ENCODE results near the gene KIZ. TPM values are rescaled to one million over a fixed set of nuclear protein-coding genes. Genes with fewer than 3 reads are reported as not detected.

The KIZ gene
- total and polyA plus RNA-seq, 2 experiments from 2014 or later: 58.3 to 63.6 TPM

DNA sequence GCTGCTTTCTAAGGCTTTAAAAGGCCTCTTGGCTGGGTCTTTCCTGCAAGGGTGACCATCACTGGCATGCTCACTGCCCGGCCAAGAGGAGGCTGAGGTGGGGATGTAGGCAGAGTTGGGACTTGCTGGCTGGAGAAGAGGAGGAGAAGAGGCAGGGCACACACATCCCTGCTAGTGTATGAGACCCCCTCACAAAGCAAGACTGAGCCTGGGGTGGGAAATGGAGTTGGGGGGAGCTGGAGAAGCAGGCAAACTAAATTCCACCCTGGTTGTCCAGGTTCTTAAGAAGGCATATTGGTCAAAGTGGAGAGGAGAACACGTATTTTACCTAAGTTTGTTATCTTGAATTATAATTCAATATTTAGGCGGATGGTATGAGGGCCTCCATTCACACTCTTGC is 1.7 kb upstream of the KIZ start:
- Histone ChIP-seq H3K27me3 (ENCODE audit: insufficient read depth) (no peaks in the 10 kb centered on the region), H3F3A (replicated peaks; ENCODE audit: low read depth) (peaks cover 6% of the 10 kb centered on the region; the same call in 1 of the 2 replicates), H4K20me1 (replicated peaks; ENCODE audit: insufficient read depth) (no peaks in the 10 kb centered on the region), H3K4me1 (ENCODE audit: insufficient read depth) (peaks cover 36% of the 10 kb centered on the region), H3K9me2 (ENCODE audit: insufficient read depth) (no peaks in the 10 kb centered on the region), H3K4me3 (no peak overlapping the region), H3K27ac (ENCODE audit: low read depth) (no peak overlapping the region), H2AFZ (peak overlapping the region; percentile 43; the same call in 1 of the 2 replicates), H3K79me2 (replicated peaks; ENCODE audit: insufficient read depth) (peaks cover 31% of the 10 kb centered on the region), H3K4me2 (no peak overlapping the region), H3K36me3 (ENCODE audit: insufficient read depth) (no peaks in the 10 kb centered on the region)
- no peak for DNase-seq (ENCODE audit: low spot score)
- H3K36me3 Mint-ChIP-seq (ENCODE audit: low read depth): no peaks in the 10 kb centered on the region
- no peak overlapping the region for H3K4me3 Mint-ChIP-seq
- H3K27me3 Mint-ChIP-seq (ENCODE audit: insufficient read depth, low read depth, poor library complexity): peaks cover 5% of the 10 kb centered on the region
- no peak for TF ChIP-seq CREB1 (CRISPR knock-in tag; IDR thresholded peaks at IDR 0.05; ENCODE audit: low read depth)
- TF ChIP-seq, protein P1, sequence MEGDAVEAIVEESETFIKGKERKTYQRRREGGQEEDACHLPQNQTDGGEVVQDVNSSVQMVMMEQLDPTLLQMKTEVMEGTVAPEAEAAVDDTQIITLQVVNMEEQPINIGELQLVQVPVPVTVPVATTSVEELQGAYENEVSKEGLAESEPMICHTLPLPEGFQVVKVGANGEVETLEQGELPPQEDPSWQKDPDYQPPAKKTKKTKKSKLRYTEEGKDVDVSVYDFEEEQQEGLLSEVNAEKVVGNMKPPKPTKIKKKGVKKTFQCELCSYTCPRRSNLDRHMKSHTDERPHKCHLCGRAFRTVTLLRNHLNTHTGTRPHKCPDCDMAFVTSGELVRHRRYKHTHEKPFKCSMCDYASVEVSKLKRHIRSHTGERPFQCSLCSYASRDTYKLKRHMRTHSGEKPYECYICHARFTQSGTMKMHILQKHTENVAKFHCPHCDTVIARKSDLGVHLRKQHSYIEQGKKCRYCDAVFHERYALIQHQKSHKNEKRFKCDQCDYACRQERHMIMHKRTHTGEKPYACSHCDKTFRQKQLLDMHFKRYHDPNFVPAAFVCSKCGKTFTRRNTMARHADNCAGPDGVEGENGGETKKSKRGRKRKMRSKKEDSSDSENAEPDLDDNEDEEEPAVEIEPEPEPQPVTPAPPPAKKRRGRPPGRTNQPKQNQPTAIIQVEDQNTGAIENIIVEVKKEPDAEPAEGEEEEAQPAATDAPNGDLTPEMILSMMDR (conservative IDR thresholded peaks at IDR 0.05; ENCODE audit: low read depth in 2 of 2): no peak
- TF ChIP-seq, protein P2, sequence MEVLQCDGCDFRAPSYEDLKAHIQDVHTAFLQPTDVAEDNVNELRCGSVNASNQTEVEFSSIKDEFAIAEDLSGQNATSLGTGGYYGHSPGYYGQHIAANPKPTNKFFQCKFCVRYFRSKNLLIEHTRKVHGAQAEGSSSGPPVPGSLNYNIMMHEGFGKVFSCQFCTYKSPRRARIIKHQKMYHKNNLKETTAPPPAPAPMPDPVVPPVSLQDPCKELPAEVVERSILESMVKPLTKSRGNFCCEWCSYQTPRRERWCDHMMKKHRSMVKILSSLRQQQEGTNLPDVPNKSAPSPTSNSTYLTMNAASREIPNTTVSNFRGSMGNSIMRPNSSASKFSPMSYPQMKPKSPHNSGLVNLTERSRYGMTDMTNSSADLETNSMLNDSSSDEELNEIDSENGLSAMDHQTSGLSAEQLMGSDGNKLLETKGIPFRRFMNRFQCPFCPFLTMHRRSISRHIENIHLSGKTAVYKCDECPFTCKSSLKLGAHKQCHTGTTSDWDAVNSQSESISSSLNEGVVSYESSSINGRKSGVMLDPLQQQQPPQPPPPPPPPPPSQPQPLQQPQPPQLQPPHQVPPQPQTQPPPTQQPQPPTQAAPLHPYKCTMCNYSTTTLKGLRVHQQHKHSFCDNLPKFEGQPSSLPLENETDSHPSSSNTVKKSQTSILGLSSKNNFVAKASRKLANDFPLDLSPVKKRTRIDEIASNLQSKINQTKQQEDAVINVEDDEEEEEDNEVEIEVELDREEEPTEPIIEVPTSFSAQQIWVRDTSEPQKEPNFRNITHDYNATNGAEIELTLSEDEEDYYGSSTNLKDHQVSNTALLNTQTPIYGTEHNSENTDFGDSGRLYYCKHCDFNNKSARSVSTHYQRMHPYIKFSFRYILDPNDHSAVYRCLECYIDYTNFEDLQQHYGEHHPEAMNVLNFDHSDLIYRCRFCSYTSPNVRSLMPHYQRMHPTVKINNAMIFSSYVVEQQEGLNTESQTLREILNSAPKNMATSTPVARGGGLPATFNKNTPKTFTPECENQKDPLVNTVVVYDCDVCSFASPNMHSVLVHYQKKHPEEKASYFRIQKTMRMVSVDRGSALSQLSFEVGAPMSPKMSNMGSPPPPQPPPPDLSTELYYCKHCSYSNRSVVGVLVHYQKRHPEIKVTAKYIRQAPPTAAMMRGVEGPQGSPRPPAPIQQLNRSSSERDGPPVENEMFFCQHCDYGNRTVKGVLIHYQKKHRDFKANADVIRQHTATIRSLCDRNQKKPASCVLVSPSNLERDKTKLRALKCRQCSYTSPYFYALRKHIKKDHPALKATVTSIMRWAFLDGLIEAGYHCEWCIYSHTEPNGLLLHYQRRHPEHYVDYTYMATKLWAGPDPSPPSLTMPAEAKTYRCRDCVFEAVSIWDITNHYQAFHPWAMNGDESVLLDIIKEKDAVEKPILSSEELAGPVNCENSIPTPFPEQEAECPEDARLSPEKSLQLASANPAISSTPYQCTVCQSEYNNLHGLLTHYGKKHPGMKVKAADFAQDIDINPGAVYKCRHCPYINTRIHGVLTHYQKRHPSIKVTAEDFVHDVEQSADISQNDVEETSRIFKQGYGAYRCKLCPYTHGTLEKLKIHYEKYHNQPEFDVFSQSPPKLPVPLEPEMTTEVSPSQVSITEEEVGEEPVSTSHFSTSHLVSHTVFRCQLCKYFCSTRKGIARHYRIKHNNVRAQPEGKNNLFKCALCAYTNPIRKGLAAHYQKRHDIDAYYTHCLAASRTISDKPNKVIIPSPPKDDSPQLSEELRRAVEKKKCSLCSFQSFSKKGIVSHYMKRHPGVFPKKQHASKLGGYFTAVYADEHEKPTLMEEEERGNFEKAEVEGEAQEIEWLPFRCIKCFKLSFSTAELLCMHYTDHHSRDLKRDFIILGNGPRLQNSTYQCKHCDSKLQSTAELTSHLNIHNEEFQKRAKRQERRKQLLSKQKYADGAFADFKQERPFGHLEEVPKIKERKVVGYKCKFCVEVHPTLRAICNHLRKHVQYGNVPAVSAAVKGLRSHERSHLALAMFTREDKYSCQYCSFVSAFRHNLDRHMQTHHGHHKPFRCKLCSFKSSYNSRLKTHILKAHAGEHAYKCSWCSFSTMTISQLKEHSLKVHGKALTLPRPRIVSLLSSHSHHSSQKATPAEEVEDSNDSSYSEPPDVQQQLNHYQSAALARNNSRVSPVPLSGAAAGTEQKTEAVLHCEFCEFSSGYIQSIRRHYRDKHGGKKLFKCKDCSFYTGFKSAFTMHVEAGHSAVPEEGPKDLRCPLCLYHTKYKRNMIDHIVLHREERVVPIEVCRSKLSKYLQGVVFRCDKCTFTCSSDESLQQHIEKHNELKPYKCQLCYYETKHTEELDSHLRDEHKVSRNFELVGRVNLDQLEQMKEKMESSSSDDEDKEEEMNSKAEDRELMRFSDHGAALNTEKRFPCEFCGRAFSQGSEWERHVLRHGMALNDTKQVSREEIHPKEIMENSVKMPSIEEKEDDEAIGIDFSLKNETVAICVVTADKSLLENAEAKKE (CRISPR knock-in tag; IDR thresholded peaks at IDR 0.05): no peak
- no peak for TF ChIP-seq ZNF331 (CRISPR knock-in tag; IDR thresholded peaks at IDR 0.05; ENCODE audit: low read depth)
- TF ChIP-seq ZNF114 (CRISPR knock-in tag; IDR thresholded peaks at IDR 0.05): no peak
- TF ChIP-seq EZH2 (IDR thresholded peaks at IDR 0.05; ENCODE audit: low read depth, unreplicated experiment): no peak
- TF ChIP-seq, protein P3, sequence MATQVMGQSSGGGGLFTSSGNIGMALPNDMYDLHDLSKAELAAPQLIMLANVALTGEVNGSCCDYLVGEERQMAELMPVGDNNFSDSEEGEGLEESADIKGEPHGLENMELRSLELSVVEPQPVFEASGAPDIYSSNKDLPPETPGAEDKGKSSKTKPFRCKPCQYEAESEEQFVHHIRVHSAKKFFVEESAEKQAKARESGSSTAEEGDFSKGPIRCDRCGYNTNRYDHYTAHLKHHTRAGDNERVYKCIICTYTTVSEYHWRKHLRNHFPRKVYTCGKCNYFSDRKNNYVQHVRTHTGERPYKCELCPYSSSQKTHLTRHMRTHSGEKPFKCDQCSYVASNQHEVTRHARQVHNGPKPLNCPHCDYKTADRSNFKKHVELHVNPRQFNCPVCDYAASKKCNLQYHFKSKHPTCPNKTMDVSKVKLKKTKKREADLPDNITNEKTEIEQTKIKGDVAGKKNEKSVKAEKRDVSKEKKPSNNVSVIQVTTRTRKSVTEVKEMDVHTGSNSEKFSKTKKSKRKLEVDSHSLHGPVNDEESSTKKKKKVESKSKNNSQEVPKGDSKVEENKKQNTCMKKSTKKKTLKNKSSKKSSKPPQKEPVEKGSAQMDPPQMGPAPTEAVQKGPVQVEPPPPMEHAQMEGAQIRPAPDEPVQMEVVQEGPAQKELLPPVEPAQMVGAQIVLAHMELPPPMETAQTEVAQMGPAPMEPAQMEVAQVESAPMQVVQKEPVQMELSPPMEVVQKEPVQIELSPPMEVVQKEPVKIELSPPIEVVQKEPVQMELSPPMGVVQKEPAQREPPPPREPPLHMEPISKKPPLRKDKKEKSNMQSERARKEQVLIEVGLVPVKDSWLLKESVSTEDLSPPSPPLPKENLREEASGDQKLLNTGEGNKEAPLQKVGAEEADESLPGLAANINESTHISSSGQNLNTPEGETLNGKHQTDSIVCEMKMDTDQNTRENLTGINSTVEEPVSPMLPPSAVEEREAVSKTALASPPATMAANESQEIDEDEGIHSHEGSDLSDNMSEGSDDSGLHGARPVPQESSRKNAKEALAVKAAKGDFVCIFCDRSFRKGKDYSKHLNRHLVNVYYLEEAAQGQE (IDR thresholded peaks at IDR 0.05; ENCODE audit: unreplicated experiment): no peak
- no peak for TF ChIP-seq STAT1 (IDR thresholded peaks at IDR 0.05; ENCODE audit: unreplicated experiment)
- TF ChIP-seq NANOG (IDR thresholded peaks at IDR 0.05; ENCODE audit: borderline replicate concordance): no peak
- no peak for TF ChIP-seq JUNB (IDR thresholded peaks at IDR 0.05; ENCODE audit: unreplicated experiment)
- TF ChIP-seq, protein P4, sequence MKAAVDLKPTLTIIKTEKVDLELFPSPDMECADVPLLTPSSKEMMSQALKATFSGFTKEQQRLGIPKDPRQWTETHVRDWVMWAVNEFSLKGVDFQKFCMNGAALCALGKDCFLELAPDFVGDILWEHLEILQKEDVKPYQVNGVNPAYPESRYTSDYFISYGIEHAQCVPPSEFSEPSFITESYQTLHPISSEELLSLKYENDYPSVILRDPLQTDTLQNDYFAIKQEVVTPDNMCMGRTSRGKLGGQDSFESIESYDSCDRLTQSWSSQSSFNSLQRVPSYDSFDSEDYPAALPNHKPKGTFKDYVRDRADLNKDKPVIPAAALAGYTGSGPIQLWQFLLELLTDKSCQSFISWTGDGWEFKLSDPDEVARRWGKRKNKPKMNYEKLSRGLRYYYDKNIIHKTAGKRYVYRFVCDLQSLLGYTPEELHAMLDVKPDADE (IDR thresholded peaks at IDR 0.05): no peak
- no peak for TF ChIP-seq EZH2phosphoT487 (IDR thresholded peaks at IDR 0.05; ENCODE audit: unreplicated experiment)
- TF ChIP-seq POLR2AphosphoS5 (IDR thresholded peaks at IDR 0.05; ENCODE audit: low read depth): no peak
- no peak overlapping the region for H3K27ac Mint-ChIP-seq
- peaks cover 21% of the 10 kb centered on the region for H3K4me1 Mint-ChIP-seq
- no peak for ATAC-seq
- no peaks in the 10 kb centered on the region for H3K9me3 Mint-ChIP-seq

All from GM23338 (cell line).